ENCODE results near the gene ZNF280D.

Gene ZNF280D

DNA sequence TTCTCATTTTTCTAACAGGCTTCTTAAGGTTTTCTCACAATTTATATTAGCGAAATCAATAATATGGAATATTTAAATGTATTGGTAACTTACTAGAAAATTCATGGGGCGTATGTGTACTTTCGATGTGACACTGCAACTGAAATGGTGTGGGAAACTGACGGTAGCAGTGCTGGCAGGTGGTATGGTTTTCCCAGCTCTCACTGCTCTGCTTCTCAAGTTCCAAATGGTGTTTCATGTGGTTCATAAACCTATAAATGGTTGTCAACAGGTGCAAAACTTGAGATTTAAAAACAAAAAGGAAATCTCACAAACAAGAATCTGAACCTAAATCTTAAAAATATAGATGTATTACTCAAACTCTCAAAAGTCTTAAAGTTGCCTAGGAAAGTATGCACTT lies 54.7 kb downstream of the ZNF280D start:
- no peak for DNase-seq (ENCODE audit: low read depth)
- TF ChIP-seq, protein P1, sequence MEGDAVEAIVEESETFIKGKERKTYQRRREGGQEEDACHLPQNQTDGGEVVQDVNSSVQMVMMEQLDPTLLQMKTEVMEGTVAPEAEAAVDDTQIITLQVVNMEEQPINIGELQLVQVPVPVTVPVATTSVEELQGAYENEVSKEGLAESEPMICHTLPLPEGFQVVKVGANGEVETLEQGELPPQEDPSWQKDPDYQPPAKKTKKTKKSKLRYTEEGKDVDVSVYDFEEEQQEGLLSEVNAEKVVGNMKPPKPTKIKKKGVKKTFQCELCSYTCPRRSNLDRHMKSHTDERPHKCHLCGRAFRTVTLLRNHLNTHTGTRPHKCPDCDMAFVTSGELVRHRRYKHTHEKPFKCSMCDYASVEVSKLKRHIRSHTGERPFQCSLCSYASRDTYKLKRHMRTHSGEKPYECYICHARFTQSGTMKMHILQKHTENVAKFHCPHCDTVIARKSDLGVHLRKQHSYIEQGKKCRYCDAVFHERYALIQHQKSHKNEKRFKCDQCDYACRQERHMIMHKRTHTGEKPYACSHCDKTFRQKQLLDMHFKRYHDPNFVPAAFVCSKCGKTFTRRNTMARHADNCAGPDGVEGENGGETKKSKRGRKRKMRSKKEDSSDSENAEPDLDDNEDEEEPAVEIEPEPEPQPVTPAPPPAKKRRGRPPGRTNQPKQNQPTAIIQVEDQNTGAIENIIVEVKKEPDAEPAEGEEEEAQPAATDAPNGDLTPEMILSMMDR (IDR thresholded peaks at IDR 0.05; ENCODE audit: low read depth, low read length, missing control alignments): no peak
- no peak overlapping the region for H3K4me3 ChIP-seq (ENCODE audit: low read depth, low read length)
- in situ Hi-C loops (cut with HindIII; ENCODE audit: low sequenced_read_pairs): no loop called here

- TF ChIP-seq, protein P1 (IDR thresholded peaks at IDR 0.05; ENCODE audit: low read depth, low read length, missing control alignments): no peak
- no peak overlapping the region for H3K4me3 ChIP-seq (ENCODE audit: low read depth, low read length)
- in situ Hi-C loops (cut with HindIII; ENCODE audit: low sequenced_read_pairs): no loop called here
- DNase-seq (ENCODE audit: low read depth): no peak
Observed at GRCh38 chr15:56677271-56677670, 56.0 kb downstream of the ZNF280D start.

DNA sequence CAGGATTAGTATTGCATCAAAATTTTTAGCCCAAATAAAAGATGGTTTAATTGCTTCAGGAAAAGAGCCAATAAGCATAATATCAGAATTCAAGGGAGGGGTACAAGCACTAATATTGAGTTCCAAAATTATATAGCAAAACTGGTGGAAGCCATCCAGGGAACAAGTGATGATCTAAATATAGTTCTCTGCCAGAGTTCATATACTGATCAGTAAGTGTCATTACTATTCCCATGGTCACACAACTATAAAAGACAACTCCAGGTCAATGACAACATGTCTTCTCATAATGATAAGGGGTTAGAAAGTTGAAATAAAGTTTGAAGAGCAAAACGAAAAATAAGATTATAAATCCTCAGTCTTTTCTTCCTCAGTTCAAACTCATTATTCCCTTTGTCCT lies 57.4 kb downstream of the ZNF280D start:
- in situ Hi-C loops (cut with HindIII; ENCODE audit: low sequenced_read_pairs): no loop called here
- H3K4me3 ChIP-seq (ENCODE audit: low read depth, low read length): no peak overlapping the region

DNA sequence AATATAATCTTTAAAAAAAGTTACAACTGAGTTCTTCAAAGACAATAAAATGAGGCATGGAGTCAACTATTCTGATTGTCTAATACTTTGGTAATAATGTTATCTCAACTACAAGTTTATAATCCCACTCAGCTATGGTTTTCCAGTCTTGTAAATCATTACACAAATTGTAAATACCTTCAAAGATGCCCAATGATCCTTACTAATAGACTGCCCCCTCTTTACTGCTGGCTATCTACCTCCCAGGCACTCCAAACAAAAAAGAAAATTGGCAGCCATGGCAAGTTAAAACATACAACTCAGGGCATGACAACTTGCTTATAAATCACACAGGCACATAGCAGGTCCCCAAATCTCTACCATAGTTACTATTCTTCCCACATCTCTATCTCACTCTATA lies 58.5 kb downstream of the ZNF280D start:
- TF ChIP-seq, protein P1 (IDR thresholded peaks at IDR 0.05; ENCODE audit: low read depth, low read length, missing control alignments): no peak
- no peak overlapping the region for H3K4me3 ChIP-seq (ENCODE audit: low read depth, low read length)
- no peak for DNase-seq (ENCODE audit: low read depth)
- in situ Hi-C loops (cut with HindIII; ENCODE audit: low sequenced_read_pairs): no loop called here

More for the DNA sequence above, 57.4 kb downstream of the ZNF280D start:
- TF ChIP-seq, protein P1 (IDR thresholded peaks at IDR 0.05; ENCODE audit: low read depth, low read length, missing control alignments): no peak
- DNase-seq (ENCODE audit: low read depth): no peak

DNA sequence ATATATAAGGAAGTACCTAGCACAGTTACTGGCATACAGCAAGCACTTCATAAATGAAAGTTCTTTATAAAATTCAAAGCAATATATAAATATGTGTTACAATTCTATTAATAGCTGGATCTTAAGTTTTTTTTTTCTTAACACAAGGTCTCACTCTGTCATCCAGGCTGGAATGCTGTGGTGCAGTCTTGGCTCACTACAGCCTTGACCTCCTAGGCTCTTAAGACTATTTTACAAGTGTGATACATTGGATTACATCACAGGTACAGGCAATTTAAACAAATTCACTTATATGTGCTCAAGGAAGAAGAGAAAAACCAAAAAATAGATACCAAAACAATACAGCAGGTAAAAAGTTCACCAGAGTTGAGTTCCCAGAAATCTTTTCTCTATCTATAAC lies 60.6 kb downstream of the ZNF280D start:
- TF ChIP-seq, protein P1 (IDR thresholded peaks at IDR 0.05; ENCODE audit: low read depth, low read length, missing control alignments): no peak
- in situ Hi-C loops (cut with HindIII; ENCODE audit: low sequenced_read_pairs): no loop called here
- H3K4me3 ChIP-seq (ENCODE audit: low read depth, low read length): no peak overlapping the region
- DNase-seq (ENCODE audit: low read depth): peak; percentile 27

GRCh38 chr15:56667517-56667916 lies 65.8 kb downstream of the ZNF280D start:
- in situ Hi-C loops (cut with HindIII; ENCODE audit: low sequenced_read_pairs): no loop called here
- H3K4me3 ChIP-seq (ENCODE audit: low read depth, low read length): no peak overlapping the region
- TF ChIP-seq, protein P1 (IDR thresholded peaks at IDR 0.05; ENCODE audit: low read depth, low read length, missing control alignments): no peak
- DNase-seq (ENCODE audit: low read depth): no peak

- in situ Hi-C loops (cut with HindIII; ENCODE audit: low sequenced_read_pairs): no loop called here
- DNase-seq (ENCODE audit: low read depth): no peak
- H3K4me3 ChIP-seq (ENCODE audit: low read depth, low read length): no peak overlapping the region
- TF ChIP-seq, protein P1 (IDR thresholded peaks at IDR 0.05; ENCODE audit: low read depth, low read length, missing control alignments): no peak
Observed at GRCh38 chr15:56660943-56661342, 72.4 kb downstream of the ZNF280D start.
